ENCODE results near the gene FRMD4B. TPM values are rescaled to one million over a fixed set of nuclear protein-coding genes. Genes with fewer than 3 reads are reported as not detected.

The FRMD4B gene
- polyA plus RNA-seq, 1 experiment: 0.09 TPM

DNA sequence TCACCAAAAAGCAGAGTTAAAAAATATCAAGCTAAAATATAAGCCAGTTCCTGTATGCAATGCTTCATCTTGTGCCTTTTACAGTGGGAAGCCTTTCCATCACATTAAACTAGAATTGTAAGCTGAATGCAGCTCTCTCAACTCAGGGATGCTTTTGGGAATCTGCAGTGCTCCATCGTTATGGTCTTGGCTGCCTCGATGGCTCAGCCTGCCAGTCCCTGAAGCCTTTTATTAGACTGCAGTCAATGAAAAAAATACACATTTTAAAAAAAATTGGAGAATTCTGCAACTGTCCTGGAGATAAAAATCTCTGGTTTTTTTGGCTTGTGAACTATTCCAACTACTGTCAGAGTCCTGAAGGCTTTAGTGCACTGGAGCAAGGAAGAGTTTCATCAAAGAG lies 53.0 kb downstream of the FRMD4B start:
- ChIA-PET CTCF (interaction anchor here (1.1 kb wide), 1 partner anchor 171 kb away, joined by 3 read pairs; no protein-coding TSS in a partner anchor), POLR2A (no interaction called here)
- no peak for DNase-seq (ENCODE audit: low read depth)
- Histone ChIP-seq H3K27me3 (ENCODE audit: control insufficient read depth, insufficient read depth, low read length) (no peaks in the 10 kb centered on the region), H3K4me3 (ENCODE audit: low read depth, low read length) (no peak overlapping the region), H3K36me3 (ENCODE audit: control insufficient read depth, insufficient read depth, low read length) (no peaks in the 10 kb centered on the region)
- TF ChIP-seq CTCF (IDR thresholded peaks at IDR 0.05; ENCODE audit: insufficient read depth, low read depth, low read length): no peak

- POLR2A ChIA-PET: no interaction called here
- CTCF ChIA-PET: no interaction called here
- H3K4me3 ChIP-seq (ENCODE audit: low read depth, low read length): no peak overlapping the region
- TF ChIP-seq CTCF (IDR thresholded peaks at IDR 0.05; ENCODE audit: insufficient read depth, low read depth, low read length): no peak
- H3K36me3 ChIP-seq (ENCODE audit: control insufficient read depth, insufficient read depth, low read length): no peaks in the 10 kb centered on the region
- no peak for DNase-seq (ENCODE audit: low read depth)
- H3K27me3 ChIP-seq (ENCODE audit: control insufficient read depth, insufficient read depth, low read length): no peaks in the 10 kb centered on the region
These were observed 54.9 kb downstream of the FRMD4B start for GRCh38 chr3:69330891-69331400.

DNA sequence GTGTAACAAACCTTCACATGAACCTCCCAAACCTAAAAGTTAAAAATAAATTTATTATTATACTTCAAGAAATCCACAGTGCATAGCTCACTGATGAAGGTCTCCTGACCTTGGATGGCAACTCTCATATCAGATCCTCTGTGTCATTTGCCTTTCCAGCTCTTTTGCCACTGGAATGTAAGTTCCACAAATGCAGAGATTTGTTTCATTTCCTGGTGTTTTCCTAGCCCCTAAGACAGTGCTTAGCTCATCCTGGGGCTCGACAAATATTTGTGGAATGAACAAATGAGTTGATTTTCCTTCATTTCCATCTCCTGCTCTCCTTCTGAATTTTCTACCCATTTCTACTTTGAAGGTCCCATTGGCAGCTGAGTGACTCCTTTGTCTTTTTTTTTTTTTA lies 56.0 kb downstream of the FRMD4B start:
- Histone ChIP-seq H3K36me3 (ENCODE audit: control insufficient read depth, insufficient read depth, low read length) (no peaks in the 10 kb centered on the region), H3K4me3 (ENCODE audit: low read depth, low read length) (no peak overlapping the region), H3K27me3 (ENCODE audit: control insufficient read depth, insufficient read depth, low read length) (no peaks in the 10 kb centered on the region)
- DNase-seq (ENCODE audit: low read depth): peak; percentile 30
- no peak for TF ChIP-seq CTCF (IDR thresholded peaks at IDR 0.05; ENCODE audit: insufficient read depth, low read depth, low read length)
- ChIA-PET CTCF (interaction anchor here (1.0 to 1.1 kb wide), 2 partner anchors 23 to 111 kb away, joined by 3 to 5 read pairs; no protein-coding TSS in a partner anchor), POLR2A (interaction anchor here (0.6 kb wide), 1 partner anchor 312 kb away, joined by 3 read pairs; no protein-coding TSS in a partner anchor)

- no peak overlapping the region for H3K4me3 ChIP-seq (ENCODE audit: low read depth, low read length)
- no peak for TF ChIP-seq CTCF (IDR thresholded peaks at IDR 0.05; ENCODE audit: insufficient read depth, low read depth, low read length)
- CTCF ChIA-PET: interaction anchor here (0.6 to 1.6 kb wide), 4 partner anchors 10 to 208 kb away, joined by 3 to 4 read pairs (median 4); no protein-coding TSS in a partner anchor
- no peaks in the 10 kb centered on the region for H3K27me3 ChIP-seq (ENCODE audit: control insufficient read depth, insufficient read depth, low read length)
- no peak for DNase-seq (ENCODE audit: low read depth)
- H3K36me3 ChIP-seq (ENCODE audit: control insufficient read depth, insufficient read depth, low read length): no peaks in the 10 kb centered on the region
- POLR2A ChIA-PET: no interaction called here
These were observed 57.0 kb downstream of the FRMD4B start for GRCh38 chr3:69328963-69329302.

GRCh38 chr3:69328103-69328962 lies 57.6 kb downstream of the FRMD4B start:
- CTCF ChIA-PET: interaction anchor here (0.6 to 1.6 kb wide), 4 partner anchors 9 to 208 kb away, joined by 3 to 4 read pairs (median 4); no protein-coding TSS in a partner anchor
- DNase-seq (ENCODE audit: low read depth): no peak
- TF ChIP-seq CTCF (IDR thresholded peaks at IDR 0.05; ENCODE audit: insufficient read depth, low read depth, low read length): no peak
- Histone ChIP-seq H3K36me3 (ENCODE audit: control insufficient read depth, insufficient read depth, low read length) (no peaks in the 10 kb centered on the region), H3K4me3 (ENCODE audit: low read depth, low read length) (no peak overlapping the region), H3K27me3 (ENCODE audit: control insufficient read depth, insufficient read depth, low read length) (no peaks in the 10 kb centered on the region)
- POLR2A ChIA-PET: no interaction called here

Data from BJ (cell line).